Adipose tissue (tissue), 3 donors: ENCODE data around the gene HDGFL2. TPM values are rescaled to one million over a fixed set of nuclear protein-coding genes. Genes with fewer than 3 reads are reported as not detected.

ENCODE experiments used
- H3K27ac ChIP-seq: one replicate; pipeline ENCODE4 v1.5.1; 2013; ENCODE audit warnings: low read depth, low read length
- WGBS, 3 donors: extraction: QIAGEN DNeasy Blood & Tissue Kit; methylation state at CpG; one replicate each; pipeline ENCODE4 v1.1.7; 2013; 5-methylcytosine and 5-hydroxymethylcytosine counted together
- polyA plus RNA-seq, 3 donors: library from polyadenylated mRNA; stranded (reverse); fragments of 200-250 nt; gene quantifications; one replicate each; pipeline ENCODE4 v1.2.3, GENCODE V29; 2013
- donor health status: healthy with polysubstance abuse.
- donor health status: Bipolar disorder and iron deficiency.
- donor health status: healthy.

The HDGFL2 gene
- polyA plus RNA-seq, 3 donors: 20.5 to 60.3 (median 24.6) TPM

DNA sequence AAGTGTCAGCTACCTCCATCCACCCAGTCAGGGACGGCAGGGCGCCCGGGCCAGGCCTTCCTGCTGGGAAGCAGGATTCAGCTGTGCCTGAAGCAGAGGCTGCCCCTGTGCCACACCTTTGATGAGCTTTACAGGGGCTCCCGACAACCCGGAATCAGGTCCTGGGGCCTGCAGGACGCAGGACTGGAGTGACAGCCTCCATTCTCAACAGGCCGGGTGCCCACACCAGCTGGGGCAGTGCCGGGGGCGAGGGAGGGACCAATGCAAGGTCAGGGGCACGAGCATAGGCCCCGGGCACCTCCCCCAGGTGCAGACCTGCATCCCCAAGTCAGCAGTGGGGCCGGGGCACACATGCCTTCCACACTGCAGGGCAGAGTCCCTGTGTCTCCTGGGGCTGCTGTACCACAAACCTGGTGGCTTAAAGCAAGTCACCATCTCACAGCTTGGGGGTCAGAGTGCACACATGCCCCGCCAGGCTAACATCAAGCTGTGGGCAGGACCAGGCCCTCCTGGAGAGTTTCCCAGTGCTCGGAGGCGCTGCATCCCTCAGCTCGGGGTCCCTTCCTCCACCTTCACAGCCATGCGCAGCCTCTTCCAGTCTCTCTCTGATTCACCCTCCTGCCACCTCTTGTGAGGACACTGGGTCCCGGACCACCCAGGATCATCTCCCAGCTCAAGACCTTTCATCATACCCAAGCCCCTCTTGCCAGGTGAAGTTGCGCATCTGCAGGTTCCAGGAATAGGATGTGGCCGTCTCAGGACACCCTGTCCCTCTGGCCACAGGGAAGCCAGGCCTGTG is 27.9 kb upstream of the HDGFL2 start:
- H3K27ac ChIP-seq: no peak overlapping the region
- WGBS, 3 donors: 79 to 82% (median 80%) methylated on average over 20 of the region's 20 CpGs

DNA sequence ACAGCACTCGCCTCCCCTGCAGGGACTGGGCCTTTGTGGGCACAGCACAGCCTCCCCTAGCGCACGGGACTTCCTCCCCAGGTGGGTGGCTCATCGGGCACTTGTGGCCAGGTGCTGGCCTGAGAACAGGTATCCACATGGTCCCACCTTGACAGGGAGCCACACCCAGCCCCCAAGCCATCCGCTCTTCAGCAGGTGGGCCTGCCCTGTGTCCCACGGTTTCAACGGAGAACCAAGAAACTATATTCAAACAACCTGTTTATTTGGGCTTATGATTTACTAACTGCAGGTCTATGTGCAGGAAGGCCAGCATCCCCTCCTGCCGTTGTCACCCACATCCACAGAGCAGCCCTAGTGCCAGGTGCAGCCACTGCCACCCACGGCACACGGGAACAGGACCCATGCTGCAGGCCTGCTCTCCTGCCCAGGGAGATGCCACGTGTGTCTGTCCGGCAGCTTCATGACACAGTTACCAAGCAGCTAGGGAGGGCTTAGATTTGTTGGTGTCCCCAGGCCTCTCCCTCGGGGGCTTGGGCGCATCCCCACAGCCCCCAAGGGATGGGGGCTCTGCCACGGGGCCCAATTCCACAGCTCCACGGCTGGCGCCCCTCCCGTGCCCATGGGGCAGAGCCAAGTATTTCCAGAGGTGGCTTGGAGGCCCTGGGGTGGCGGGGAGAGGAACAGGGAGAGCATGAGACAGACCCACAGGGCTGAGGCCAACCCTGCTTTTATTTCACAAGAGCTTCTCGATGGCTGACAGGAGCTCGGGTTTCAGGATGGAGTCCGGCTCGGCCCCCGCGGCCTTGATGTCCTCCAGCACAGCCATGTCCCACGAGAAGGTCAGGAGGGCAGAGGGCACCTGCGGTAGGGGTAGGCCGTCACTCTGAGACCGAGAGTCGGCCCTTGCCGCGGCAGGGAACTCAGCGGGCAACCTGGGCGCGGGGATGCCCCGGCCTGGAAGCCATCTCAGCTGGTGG is 27.0 kb upstream of the HDGFL2 start:
- 74 to 84% (median 82%) methylated on average over 35 to 36 of the region's 36 CpGs for WGBS, 3 donors
- no peak overlapping the region for H3K27ac ChIP-seq

DNA sequence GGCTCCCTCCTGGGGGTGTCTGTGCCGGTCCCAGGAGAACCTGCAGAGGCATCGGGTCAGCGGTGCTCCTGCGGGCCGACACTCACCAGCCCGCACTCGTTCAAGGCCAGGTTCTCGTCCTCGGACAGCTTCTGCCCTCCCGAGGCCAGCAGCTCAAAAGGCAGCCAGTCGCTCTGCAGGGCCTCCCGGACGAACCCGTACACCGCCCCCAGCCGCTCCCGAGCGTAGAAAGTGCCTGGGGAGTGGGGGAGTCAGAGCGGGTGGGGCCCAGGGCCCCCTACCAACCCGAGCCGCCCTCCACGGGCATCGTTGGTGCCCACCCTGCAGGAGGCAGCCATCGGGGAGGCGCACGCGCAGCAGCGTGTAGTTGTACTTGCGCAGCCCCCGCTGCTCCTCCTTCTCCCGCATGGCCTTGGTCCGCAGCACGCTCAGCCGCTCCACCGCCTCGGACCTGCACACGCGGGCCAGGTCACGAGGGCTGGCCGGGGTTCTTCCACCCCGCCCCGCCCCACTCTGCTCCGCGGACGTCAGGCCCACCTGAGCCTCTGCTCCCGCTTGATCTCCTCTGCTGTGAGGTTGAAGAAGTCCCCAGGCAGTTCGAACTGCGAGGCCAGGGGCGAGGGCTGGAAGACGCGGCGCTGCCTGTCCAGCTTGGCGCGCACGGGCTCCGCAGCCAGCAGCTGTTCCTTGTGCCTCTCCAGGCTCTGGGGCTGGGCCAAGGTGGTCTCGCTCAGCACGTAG is 26.0 kb upstream of the HDGFL2 start:
- no peak overlapping the region for H3K27ac ChIP-seq
- 91 to 95% (median 94%) methylated on average over 51 to 58 of the region's 58 CpGs for WGBS, 3 donors

DNA sequence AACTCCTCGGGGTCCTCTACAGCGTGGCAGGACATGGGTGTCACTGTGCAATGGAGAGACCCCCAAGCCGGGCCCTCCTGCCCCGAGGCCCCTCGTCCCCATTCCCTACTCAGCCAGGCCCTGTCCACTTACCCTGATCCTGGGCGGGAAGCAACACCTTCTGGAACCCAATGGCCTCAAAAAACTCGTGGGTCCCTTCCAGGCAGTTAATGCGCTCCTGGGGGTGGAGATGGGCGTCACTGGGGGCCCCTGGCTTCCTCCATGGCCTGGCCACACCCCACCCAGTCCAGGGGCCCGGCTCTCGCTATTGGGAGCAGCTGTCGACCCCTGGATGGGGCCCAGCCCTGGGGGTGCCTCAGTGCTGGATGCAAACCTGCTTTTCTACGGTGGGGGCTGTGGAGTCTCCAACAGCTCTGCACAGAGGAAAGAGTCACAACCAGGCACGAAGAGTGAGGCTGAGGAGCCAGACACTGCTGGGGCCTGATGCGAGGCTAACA is 25.3 kb upstream of the HDGFL2 start:
- 78 to 86% (median 83%) methylated on average over 15 of the region's 15 CpGs for WGBS, 3 donors
- H3K27ac ChIP-seq: no peak overlapping the region

DNA sequence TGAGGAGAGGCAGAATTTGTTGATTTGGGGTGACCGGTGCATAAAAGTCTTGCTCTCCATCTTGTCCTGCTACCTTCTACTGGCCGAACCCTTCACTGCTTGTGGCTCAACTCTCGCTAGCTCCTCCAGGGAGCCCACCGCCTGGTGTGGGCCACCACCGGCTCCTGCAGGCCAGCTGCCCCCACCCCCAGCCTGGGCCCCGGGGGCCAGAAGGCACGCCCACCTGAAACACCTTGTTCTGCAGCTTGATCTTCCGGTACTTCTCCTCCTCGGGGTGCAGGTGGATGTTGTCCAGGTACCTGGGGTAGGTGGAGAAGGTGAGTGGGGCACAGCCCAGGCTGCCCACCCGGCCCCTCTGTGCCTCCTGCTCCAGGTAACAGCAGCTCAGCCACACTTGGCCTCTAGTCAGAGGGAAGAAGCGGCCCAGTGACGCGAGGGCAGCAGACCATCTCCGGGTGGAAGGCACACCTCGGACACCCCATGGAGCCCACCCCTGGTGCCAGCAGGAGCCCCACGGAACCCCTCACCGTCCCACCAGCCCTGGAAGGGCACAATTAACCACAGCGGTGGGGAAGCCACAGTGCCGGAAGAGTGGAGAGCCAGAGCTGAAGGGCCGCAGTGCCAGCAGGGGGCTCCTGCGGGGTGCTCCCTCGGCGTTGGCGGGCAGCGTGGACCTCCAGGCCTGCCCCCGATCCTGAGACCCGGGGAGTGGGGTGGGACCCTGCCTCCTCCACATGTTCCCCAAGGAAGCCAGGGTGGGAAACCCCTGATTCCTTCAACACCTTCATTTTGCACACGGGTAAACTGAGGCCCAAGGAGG is 24.6 kb upstream of the HDGFL2 start:
- 90 to 92% (median 92%) methylated on average over 26 to 28 of the region's 28 CpGs for WGBS, 3 donors
- no peak overlapping the region for H3K27ac ChIP-seq

DNA sequence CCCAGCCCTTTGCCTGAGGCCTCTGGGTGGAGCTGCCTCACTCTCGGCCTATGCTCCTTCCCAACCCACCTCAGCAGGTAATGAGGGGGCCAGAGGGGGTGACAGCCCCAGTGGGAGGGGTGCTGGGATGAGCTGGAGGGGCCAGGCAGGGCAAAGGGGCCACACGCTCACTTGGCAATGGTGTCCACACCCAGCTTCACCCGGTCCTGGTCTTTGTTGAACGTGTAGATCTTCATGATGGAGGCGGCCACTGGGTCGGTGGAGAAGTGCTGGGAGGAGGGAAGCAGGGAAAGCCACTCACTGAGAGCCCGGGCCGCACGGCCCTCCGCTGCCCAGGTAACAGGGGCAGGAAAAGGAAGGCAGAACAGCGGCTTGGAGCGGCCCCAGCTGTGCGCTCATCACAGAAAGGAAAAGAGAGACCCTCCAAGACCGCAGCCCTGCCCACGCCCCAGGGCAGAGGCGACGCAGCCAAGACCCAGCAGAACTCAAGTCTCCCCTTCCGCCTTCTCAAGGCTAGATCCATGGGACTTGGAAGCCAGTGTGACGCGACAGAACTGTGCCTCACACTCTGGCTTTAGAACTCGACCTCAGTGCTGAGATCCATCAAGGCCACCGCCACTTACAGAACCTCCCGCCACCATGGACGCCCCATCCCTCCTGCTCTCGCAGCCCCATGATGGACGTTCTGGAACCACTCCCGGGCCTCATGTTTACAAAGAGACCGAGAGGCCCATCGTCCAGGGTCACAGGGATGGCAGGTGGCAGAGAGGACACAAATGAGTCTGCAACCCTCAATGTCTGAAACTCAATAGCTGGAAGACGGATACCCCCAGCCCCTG is 23.7 kb upstream of the HDGFL2 start:
- 50 to 85% (median 84%) methylated on average over 30 of the region's 30 CpGs for WGBS, 3 donors

DNA sequence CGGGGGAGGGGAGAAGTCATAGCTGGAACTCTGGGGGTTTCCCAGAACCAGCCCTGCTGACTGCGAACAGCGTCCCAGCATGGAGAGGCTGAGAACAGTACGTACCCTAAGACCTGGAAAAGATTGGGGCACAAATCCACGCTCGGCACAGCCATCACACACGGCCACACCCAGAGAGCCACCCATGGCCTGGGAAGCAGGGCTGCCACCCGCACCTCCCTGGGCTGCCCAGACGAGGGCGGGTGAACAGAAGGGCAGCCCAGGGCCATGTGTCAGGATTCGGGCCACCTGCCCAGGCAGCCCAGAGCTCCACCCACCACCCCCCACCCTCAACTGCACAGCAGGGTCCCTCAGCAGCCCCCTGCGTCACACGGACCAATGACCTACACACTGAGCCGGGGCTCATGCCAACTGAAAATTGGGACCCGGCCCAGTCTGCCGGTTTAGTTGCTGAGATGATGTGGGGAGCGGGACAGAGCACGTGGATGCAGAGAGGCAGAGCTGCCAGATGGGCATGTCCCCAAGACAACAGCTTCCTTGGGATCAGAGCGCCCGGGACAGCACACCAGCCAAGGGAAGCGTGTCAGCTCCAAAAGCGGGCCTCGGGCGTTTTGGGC is 23.0 kb upstream of the HDGFL2 start:
- no peak overlapping the region for H3K27ac ChIP-seq
- WGBS, 3 donors: 45 to 81% (median 75%) methylated on average over 22 to 24 of the region's 24 CpGs

More for the DNA sequence above, 23.7 kb upstream of the HDGFL2 start:
- H3K27ac ChIP-seq: no peak overlapping the region

DNA sequence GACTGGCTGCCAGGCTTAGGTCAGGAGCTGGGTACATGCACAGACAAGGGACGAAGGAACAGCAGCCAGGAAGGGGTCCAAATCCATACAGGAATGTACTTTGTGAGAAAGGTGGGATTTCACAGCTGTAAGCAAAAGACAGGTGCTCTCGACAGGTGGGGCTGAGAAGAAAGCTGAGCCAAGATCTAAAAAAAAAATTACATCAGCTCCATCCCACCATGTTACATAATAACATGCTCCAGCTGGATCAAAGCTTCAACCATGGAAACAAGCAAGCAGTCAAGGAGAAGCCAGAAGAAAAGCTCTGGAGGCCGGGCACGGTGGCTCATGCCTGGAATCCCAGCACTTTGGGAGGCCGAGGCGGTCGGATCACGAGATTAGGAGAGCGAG is 22.5 kb upstream of the HDGFL2 start:
- no peak overlapping the region for H3K27ac ChIP-seq
- 80 to 96% (median 95%) methylated on average over 9 of the region's 9 CpGs for WGBS, 3 donors

DNA sequence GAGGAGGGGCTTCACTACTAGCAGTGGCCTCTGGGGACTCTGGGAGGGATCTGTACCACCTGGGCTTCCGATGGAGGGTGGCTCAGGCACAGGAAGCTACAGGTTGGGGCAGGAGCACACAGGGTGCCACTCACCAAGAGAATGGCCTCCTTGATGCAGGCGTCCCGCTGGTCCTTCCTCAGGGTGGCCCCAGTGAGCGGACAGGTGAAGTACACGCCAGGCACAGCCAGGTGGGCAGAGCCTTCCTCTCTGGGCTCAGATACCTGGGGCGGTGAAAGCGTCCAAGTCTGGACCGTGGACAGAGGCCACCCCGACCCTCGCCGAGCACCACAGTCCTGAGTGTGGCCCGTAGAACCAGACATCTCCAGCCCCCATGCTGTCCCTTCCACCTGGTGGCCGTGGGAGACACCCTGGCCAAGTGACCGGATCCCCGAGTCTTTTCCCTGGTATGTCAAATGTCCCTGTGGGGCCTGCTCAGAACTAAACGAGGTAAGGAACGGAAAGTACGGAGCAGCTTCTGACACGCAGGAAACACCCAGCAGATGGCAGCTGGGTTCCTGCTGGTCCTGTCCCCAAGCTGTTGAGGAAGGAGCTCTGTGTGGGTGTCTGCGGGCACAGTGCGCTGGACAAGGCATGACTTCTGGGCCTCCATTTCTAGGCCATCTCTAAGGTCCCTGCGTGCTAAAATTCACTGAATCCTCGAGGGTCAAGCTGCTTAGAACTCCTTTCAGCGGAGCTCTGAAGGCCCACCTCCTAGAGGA is 19.7 kb upstream of the HDGFL2 start:
- no peak overlapping the region for H3K27ac ChIP-seq
- WGBS, 3 donors: 90 to 92% (median 90%) methylated on average over 24 of the region's 24 CpGs

DNA sequence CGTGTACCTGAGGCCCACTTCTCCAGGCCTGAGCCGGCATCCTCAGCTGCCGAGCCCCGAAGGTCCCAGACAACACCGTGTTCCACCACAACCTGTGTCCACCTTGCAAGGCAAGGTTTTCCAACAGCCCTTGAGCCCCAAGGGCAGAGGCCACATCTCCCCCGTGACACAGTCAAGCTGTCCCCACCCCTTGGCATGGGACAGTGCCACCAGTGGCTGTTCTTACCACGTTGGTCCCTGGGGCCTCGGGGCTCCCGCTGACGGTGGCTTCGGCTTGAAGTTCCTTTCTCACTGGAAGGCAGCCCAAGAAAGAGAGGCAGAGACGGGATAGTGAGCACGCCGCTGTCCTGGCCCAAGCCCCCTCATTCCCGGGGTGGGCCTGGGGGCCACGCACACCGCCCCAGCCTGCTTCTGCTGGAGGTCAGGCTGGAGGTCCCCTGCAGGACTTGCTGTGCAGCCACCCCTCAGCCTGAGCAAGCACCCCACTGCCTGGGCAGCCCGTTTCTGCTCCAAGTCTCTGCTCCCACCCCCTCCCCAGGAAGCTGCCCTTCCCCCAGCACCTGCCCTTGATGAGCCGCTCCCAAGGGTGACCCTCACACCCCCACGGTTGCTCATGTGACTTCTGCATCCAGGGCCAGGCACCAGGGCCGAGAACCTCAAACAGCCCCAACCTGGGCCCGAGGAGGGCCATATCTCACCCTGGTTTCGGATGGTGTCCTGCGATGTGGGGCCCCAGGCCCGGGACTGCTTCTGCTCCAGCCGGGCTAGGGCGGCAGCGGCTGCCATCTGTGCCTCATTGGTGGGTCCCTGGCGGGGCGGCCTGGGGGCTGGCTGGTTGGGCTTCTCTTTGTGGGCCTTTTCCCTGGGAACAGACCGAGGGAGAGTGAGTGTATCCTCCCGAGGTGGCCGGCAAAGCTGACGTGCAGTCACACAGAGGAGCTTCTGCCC is 18.6 kb upstream of the HDGFL2 start:
- no peak overlapping the region for H3K27ac ChIP-seq
- 75 to 76% (median 75%) methylated on average over 31 to 34 of the region's 34 CpGs for WGBS, 3 donors

DNA sequence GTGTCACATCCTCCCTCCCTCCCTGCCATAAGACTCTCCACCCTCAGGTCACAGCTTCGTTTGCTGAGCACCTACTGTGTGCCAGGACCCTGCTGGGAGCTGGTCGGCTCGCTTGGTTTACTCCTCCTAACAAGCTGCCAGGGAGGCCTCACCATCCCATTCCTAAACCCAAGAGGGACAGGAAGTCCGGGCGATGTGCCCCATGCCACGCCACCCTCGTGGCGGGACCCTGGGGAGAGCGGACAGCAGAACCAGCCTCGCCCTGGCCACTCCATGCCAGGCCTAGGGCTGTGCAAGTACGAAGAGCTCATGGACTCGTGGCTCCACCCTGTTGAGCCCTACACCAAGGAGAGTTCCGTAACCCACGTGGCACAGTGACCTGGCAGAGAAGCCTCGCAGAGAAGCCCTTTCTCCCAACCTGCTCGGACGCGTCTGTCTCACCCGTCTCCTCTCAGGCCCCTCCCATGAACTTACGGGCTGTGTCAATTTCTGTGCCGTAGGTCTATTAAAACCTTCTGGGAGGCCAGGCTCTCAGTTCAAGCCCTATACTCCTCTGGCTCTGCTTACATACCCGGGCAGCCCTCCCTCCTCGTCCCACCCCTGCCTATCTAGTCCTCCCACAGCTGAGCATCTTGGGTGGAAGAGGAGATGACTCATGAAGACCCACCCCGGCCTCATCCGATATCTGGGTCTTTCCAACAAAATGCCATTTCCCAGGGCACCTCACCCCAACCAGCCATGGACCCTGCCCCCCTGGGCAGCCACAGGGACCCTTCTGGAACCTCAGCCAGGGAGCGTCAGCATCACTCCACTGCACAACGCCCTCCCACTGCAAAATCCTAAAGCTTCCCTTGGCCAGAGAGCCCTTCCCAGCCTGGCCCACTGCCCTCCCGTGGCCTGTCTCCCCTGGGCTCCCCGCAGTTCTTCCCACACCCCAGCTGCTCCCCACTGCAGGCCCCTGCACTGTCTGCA is 17.1 kb upstream of the HDGFL2 start:
- 56 to 70% (median 60%) methylated on average over 29 of the region's 29 CpGs for WGBS, 3 donors
- no peak overlapping the region for H3K27ac ChIP-seq

DNA sequence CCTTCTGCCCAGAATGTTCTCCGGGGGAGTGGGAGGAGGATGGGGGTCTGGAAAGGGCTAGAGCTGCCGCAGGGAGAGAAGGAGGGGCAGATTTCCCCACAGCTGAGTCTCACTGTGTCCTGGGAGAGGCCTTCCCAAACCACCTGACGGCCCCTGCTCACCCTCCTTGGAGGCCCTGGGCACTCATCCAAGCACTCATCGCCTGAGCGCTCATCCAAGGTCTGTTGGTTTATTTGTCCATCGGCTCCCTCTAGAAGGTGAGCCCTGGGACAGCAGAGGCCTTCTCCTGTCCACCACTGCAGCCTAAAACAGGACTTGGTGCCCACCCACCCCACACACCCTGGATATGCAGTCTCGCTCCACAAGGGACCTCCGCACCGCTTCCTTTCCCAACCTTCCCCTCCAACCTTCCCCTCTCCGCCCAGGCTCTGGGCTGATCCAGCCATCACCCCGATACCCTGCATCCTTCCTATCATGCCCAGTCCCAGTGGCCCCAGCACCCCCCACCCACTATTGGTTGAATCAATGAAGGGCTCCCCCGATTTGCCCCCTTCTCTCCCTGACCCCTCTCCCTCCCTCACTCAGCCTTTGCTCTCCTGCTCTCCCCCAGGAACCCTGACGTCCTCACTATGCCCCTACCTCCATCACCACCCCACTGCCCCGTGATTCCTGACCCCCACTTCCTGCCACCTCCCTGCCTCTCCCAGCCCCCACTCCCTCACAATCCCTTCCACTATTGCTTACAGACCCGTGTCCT is 16.2 kb upstream of the HDGFL2 start:
- WGBS, 3 donors: 34 to 43% (median 42%) methylated on average over 15 of the region's 15 CpGs

DNA sequence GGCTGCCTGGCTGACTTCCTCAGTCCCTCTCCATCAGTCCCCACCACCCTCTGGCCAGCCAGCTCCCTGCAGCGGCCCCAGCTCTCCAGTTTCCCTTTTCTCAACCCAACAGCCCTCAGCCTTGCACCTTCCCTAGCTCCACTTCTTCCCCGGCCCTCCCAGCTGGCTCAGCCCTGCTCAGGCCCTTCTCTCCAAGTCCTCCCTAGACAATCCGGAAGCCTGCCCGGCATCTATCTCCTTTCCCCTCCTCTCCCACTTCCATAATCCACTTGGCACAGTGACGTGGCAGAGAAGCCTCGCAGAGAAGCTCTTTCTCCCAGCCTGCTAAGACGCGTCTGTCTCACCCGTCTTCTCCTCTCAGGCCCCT is 15.6 kb upstream of the HDGFL2 start:
- no peak overlapping the region for H3K27ac ChIP-seq
- 3 to 9% (median 8%) methylated on average over 9 of the region's 9 CpGs for WGBS, 3 donors

More for the DNA sequence above, 16.2 kb upstream of the HDGFL2 start:
- H3K27ac ChIP-seq: no peak overlapping the region
